ENCODE results near the gene FREM2.

- TF ChIP-seq POLR2A (IDR thresholded peaks at IDR 0.05; ENCODE audit: low read depth, low read length): no peak
- no peak for TF ChIP-seq POLR2AphosphoS5 (IDR thresholded peaks at IDR 0.05; ENCODE audit: low read depth, low read length)
- no peak for TF ChIP-seq PAX5 (IDR thresholded peaks at IDR 0.05; ENCODE audit: insufficient read depth, low read length, severe bottlenecking)
- TF ChIP-seq TAF1 (IDR thresholded peaks at IDR 0.05; ENCODE audit: low read depth, low read length): no peak
- no peak for TF ChIP-seq SPI1 (IDR thresholded peaks at IDR 0.05; ENCODE audit: low read depth, low read length)
- no peak for TF ChIP-seq POU2F2 (IDR thresholded peaks at IDR 0.05; ENCODE audit: low read depth, low read length)
Observed at GRCh38 chr13:38718374-38718773, 31.5 kb downstream of the FREM2 start.
